GM19397 (cell line): ENCODE measurements around the gene PACSIN3.
"Not testable (repeated sequence)": the region's sequence is repeated elsewhere in the genome, so short reads cannot be mapped to it uniquely, and the experiment has no call there.

Experiments used
- ATAC-seq: cut with Tn5 transposase; IDR thresholded peaks from one replicate; pipeline ENCODE4 v1.9.1; 2021; ENCODE audit warnings: mild to moderate bottlenecking, moderate library complexity; ENCODE audit not compliant: unreplicated experiment

Gene PACSIN3

DNA sequence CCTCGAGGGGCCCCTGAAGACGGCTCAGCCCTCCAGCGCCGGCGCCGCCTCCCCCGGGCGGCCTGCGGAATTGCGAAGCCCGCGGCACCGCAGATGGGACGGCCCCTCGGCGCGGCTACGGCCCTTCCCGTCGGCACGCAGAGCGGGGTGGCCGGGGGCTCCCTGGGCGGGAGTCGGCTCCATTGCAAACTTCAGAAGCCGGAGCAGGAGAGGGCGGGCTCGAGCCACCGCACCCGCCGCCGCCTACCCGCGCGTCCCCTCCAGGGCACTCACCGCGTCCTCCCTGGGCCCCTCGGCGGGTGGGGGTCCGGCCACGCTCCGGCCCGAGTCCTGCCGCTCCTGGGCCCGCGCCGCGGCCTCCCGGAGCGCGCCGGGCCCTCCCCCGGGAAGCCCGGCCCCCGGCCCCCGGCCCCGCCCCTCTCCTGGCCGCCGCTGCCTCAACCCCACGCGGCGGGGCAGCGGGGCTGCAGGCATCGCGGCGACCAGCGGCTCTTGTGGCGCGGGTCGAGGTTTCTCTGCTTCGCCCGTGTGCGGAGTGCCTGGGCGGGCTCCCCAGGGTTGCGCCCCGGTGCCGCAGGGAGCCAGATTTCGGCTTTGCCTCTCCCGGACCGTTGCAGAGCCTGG lies at the start of gene PACSIN3:
Gene PACSIN3 (minus strand): TSS at position 359 of the 624 bp plus-strand sequence. CDS start 3,707 bp downstream, outside the sequence.
- ATAC-seq = peak; percentile 43

DNA sequence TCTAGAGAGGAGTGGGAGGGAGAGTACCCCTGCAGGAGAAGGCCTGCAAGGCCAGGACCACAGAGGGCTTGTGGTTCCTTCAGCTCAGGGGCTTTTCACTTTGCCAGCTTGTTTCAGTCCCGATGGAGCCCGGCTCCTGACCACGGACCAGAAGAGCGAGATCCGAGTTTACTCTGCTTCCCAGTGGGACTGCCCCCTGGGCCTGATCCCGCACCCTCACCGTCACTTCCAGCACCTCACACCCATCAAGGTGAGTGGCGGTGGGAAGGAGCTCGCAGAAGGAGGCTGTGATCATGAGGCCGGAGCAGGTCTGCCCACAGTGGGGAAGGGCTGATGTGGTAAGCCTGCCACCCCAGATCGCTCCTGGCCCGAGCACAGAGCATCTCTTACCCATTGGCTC lies 48.9 kb upstream of the PACSIN3 start:
- no peak for ATAC-seq

DNA sequence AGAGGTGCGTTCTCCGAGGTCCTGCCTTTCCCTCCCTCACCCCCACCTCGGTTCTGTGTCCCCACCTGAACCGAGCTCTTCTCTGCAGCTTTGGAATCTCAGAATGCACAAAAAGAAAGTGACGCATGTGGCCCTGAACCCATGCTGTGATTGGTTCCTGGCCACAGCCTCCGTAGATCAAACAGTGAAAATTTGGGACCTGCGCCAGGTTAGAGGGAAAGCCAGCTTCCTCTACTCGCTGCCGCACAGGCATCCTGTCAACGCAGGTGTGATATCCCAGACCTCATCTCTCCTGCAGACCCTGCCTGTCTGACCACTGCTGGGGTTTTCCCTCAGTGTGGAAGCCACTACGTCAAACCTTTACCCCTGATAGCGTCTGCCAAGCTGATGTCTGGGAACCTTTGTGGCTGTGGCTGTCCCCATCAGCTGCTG lies 48.5 kb upstream of the PACSIN3 start:
- ATAC-seq = no peak

DNA sequence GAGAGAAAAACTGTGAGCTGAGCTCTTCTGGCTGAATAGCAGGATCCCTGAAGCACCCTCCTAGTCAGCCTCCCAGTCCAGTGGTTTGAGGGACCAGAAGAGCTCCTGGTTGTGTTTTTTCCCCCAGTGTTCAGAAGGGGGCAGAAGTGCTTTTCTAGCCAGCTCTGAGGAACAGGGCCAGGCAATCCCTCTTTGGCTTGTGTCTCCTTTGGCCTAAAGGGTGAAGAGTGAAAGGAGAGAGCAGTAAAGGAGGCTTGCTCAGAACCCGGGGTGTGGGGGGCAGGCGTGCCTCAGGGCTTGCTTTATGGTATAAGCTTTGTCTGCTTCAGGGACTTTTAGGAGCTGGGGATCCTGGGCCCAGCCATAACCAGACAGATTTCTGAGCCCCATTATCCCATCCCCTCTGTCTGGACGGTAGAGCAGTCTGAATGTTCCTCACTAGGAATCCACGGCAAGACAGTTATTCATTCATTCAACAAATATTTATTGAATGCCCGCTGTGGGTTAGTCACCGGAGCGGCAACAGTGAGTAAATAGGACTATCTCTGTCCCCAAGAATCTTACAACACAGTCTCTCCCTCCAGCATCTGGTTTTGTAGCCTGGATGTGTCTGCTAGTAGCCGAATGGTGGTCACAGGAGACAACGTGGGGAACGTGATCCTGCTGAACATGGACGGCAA lies 47.9 kb upstream of the PACSIN3 start:
- ATAC-seq = no peak

DNA sequence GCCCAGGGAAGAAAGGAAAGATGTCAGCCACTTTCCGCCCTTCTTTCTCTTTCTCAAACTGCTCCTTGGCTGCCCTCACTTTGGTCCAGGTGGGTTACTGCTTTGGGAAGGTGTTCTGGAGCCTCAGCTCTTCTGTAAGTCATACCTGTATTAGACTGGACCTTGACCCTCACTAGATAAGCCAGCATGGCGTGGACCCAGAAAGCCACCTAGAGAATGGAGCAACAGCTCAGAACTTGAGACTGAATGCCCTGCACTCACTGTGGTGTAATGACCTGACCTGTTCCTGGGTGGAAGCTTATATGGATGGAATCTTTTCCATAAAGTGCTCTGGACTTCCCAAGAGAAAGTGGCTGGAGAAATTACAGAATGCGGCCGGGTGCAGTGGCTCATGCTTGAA lies 46.8 kb upstream of the PACSIN3 start:
- no peak for ATAC-seq

DNA sequence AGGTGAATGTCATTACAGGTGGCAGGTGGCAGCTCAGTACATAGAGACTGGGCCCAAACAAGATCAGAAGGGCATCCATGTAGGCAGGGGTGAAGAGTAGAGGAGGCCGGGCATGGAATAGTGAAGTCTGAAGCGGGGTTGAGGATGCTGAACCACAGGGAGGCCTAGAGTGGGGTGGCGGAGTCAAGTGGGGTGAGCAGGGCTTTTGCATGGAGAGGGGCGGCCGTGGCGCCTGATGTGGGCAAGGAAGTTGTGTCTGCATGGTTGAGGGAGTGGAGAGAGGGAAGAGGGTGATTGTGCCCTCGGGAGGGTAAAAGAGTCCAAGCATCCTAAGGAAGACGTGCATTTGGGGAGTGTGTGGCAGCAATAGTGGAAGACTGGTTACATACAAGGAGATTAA lies 42.9 kb upstream of the PACSIN3 start:
- no peak for ATAC-seq

DNA sequence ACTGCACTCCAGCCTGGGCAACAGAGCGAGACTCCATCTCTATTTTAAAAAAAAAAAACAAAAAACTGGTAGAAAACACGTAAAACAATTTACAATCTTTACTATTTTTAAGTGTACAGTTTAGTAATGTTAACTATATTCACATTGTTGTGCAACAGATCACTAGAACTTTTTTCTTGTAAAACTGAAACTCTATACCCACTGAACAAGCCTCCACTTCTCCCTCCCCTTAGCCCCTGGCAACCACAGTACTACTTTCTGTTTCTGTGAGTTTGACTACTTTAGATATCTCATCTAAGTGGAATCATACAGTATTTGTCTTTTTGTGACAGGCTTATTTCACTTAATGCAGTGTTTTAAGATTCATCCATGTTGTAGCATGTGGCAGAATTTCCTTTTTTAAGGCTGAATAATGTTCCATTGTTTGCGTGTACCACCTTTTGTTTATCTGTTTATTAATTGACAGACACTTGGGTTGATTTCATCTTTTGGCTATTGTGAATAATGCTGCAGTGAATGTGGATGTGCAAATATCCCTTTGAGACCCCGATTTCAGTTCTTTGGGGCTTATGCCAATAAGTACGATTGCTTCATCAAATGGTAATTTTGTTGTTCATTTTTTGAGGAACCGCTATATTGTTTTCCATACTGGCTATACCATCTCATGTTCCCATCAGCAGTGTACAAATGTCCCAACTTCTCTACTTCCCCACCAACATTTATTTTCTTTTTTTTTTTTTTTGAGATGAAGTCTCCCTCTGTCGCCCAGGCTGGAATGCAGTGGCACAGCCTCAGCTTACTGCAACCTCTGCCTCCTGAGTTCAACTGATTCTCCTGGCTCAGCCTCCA lies 39.5 kb upstream of the PACSIN3 start:
- peak; percentile 79 for ATAC-seq

DNA sequence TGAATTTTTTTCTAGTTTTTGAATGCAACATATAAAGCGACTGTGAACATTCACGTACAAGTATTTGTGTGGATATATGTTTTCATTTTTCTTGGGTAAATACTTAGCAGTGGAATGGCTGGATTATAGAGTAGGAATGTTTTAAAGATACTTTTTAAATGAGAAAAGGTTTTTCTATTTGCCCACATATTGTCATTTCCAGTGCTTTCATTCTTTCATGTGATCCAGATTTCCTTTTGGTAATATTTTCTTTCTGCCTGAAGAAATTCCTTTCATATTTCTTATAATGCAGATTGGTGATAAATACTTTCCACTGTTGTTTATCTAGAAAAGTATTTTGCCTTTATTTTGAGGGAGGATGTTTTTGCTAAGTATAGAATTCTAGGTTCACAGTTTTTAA lies 36.5 kb upstream of the PACSIN3 start:
- no peak for ATAC-seq

DNA sequence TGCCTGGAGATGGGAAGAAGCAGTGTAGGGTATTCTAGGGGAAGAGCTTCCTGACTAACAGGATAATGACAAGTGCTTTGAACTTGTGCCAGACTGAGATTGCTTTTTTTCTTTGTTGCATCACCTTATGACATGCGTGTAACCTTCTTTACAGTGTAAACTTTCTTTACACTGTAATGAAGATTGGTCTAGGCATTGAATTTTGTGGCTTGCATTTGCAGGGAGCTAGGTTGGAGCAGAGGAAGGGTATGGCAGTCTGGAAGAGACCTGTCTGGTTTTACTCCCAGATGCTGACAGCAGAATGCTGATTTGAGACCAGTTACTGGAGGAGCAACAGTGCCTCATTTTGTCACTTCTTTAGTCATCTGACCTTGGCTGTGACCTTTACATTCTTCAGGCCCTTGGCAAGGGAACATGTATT lies 34.2 kb upstream of the PACSIN3 start:
- ATAC-seq = no peak

DNA sequence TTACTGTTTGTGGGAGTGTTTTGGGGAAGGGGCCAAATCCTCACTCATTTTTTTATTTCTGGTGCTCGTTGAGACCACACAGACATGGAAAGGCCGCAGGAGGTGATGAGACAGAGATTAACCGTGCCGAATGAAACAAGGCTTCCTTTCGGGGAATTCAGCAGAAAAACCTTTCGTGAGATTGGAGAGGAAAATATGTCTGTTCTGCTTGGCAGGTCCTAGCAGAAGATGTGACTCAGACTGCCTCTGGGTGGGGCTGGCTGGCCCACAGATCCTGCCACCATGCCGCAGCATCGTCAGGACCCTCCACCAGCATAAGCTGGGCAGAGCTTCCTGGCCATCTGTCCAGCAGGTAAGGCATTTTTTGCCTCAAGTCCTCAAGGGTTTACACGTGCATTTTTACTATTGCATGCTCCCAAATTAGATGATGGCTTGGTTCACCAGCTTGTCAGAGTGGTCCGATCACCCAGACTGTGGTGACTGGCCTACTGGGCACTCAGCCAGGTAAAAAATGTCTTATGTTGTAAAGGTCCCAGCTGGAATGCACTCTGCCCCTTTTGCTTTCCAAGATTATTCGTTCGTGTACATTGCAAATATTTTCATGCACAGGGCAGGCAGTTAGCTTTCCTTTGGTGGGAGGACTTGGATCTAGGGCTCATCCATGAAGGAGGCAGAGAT lies 30.0 kb upstream of the PACSIN3 start:
- ATAC-seq = no peak

DNA sequence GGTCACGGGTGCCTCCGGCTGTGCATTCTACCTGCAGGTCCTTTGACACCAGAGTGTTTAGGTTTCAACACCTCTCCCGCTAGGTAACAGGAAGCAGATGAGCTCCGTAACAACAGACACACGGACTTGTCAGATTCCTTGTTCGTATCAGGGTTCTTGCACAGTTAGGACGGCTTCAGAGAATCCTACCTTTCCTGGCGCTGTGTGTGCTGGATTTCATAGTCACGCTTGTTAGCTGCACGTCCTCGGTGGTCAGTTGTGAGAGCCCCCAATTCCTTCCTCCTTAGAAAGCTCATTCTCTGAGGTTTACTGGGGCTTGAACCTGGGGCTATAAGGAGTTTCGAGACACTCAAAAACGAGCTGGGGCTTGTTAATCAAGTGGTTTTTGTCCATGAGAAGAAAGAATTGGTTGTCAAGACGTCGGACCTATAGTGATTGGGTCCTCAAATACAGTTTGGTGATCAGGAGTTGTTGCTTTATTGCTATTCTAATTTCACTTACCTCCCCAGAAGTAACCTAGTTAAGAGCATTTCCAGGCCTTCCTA lies 29.2 kb upstream of the PACSIN3 start:
- no peak for ATAC-seq

DNA sequence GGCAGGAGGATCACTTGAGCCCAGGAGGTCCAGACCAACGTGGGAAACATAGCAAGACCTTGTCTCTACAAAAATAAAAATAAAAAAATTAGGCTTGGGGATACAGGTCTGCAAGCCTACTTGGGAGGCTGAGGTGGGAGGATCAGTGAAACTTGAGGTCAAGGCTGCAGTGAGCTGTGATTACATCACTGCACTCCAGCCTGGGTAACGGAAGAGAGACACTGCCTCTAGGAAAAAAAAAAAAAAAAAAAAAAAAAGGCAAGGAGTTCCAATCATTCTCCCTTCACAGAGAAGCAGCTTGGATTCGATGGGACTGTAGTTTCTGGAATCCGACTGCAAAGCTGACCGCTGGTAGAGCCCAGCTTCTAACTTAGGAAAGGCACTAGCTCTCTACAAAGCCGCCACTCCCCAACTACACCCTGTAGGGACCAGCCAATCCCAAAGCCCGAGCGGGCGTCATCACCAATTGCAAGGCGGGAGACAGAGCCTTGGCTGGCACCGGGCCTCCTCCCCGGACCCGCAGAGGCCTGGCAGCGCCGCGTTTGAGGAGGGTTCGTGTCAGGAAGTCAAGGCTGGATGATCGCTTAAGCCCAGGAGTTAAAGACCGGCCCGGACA lies 27.8 kb upstream of the PACSIN3 start:
- peak; percentile 51 for ATAC-seq

DNA sequence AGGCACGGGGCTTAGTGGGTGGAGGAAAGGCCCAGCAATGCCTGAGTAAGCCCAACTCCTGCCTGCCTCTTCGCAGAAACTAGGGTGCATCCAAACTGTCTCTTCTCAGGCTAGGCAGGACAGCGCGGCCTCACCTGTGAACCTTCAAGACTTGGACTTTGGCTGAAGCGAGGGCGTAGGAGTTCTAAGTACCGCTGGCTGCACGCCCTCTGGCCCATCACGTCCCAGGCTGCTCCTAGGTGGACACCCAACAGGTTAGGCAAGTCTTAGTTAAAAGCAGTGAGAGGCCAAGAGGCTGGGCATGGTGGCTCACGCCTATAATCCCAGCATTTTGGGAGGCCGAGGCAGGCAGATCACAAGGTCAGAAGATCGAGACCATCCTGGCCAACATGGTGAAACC lies 26.7 kb upstream of the PACSIN3 start:
- ATAC-seq = no peak

DNA sequence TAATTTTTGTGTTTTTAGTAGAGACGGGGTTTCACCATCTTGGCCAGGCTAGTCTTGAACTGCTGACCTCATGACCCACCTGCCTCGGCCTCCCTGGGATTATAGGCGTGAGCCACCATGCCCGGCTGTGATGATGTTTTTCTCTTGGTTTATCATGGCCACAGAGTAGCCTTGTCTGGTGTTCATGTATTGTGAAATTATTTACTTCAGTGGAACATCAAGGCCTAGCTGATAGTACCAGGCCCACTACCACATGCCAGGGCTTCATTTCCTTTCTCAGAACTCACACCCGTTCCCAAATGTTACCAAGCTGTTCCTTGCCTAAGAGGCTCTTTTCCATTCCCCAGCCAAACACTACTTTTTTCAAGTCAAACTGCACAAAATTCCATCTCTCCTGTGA lies 22.4 kb upstream of the PACSIN3 start:
- ATAC-seq = no peak

DNA sequence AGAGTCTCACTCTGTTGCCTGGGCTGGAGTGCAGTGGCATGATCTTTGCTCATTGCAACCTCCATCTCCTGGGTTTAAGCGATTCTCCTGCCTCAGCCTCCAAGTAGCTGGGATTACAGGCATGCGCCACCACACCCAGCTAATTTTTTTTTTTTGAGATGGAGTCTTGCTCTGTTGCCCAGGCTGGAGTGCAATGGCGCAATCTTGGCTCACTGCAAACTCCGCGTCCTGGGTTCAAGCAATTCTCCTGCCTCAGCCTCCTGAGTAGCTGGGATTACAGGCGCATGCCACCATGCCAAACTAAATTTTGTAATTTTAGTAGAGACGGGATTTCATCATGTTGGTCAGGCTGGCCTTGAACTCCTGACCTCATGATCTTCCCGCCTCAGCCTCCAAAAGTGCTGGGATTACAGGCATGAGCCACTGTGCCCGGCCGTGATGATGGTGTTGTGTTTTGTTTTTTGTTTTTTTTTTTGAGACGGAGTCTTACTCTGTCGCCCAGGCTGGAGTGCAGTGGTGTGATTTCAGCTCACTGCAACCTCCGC lies 21.8 kb upstream of the PACSIN3 start:
- ATAC-seq = not testable (repeated sequence)

DNA sequence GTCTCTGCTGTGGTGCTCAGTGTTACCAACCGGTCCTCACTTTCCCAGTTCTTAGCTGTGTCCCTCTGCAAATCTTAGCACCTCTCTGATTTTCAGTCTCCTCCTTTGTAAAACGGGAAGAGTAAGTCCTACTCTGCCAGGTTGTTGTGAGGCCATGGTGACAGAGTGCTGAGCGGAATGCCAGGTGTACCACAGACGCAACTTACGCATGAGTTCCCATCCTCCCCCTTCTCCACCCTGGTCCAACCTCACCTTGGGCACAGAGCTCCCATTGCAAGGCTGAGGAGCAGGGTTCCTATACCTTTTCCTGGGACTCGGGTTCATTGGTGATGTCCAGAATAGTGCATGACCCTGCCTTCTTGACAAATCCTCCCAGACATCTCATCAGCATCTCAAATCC lies 21.2 kb upstream of the PACSIN3 start:
- ATAC-seq = no peak

DNA sequence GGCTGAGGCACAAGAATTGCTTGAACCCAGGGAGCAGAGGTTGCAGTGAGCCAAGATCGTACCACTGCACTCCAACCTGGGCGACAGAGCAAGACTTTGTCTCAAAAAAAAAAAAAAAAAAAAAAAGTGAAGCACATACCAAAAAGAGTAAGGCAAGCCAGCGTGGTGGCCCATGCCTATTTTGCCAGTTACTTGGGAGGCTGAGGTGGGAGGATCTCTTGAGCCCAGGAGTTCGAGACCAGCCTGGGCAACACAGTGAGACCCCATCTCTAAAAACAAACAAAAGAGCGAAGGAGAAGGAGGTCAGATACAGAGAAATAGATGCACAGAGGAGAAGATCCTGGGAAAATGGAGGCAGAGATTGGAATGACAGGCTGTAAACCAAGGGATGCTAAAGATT lies 20.3 kb upstream of the PACSIN3 start:
- ATAC-seq = not testable (repeated sequence)

DNA sequence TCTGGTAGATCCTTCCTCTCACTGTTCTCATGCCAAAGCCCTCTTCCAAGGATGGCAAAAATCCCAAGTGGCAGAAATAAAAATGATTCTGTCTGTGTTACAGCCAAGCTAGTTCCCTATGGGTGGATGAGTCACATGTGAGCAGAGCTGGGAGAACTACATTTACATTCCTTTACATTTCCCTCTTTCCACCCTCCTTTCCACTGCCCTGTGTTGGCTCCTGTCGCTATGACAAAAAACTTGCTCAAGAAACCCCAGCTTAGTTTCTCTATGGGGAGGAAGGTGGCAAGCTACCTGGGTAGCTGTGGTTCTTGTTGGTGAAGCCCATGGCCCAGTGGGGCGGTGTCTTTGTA lies 18.4 kb upstream of the PACSIN3 start:
- no peak for ATAC-seq

DNA sequence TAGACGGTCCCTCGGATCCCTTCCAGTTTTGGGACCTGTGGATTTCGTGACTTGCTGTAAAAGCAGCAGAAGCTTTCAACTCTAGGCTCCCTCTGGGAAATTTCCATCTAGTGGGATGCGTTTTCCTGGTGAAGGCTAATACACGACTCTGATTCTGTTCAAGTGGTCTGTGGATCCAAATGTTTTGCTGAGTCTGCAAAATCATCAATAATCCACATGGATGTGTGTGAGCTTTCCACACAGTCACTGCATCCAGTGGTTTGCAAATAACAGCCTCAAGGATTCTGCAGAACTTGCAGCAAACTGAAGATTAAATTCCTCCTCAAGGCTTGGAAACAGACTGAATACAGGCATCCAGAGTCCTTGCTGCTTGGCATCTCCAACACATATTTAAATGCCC lies 16.3 kb upstream of the PACSIN3 start:
- ATAC-seq = no peak

DNA sequence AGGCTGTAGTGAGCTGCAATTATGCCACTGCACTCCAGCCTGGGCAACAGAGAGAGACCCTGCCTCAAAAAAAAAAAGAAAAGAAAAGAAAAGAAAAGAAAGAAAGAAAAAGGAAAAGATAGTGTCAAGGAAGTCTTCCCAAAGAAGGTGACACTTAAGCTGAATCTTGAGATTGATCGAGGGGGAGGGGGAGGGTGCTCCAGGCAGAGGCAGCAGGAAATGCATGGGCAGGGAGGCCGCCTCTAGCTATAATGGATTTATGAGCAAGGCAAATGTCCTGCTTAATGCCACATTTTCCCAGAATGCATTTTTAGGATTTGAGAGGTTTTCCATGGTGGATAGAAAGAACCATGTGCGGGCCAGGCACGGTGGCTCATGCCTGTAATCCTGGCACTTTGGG lies 14.8 kb upstream of the PACSIN3 start:
- ATAC-seq = no peak
